Hematopoietic multipotent progenitor cell treated with erythropoietin and hydrocortisone succinate and interleukin-3 and kit ligand, for 6 days (in vitro differentiated cells): ENCODE data around the gene CAMK2B.

Source experiments
- DNase-seq: peaks from one replicate; pipeline ENCODE4 v3.0.0-alpha.2; 2015

CAMK2B gene

GRCh38 chr7:44247868-44248651 lies 77.3 kb downstream of the CAMK2B start:
- no peak for DNase-seq

GRCh38 chr7:44246396-44247113 lies 78.8 kb downstream of the CAMK2B start:
- DNase-seq, result no peak

- DNase-seq, result peak; percentile 61
Measured at GRCh38 chr7:44244282-44244681, 81.1 kb downstream of the CAMK2B start.

GRCh38 chr7:44242091-44242490 lies 83.3 kb downstream of the CAMK2B start:
- no peak for DNase-seq

- peak; percentile 93 for DNase-seq
Measured at GRCh38 chr7:44240983-44241510, 84.3 kb downstream of the CAMK2B start.

- DNase-seq, result no peak
Measured at GRCh38 chr7:44240376-44240775, 85.0 kb downstream of the CAMK2B start.

GRCh38 chr7:44239361-44239760 lies 86.0 kb downstream of the CAMK2B start:
- no peak for DNase-seq

GRCh38 chr7:44238116-44238695 lies 87.2 kb downstream of the CAMK2B start:
- DNase-seq, result no peak

GRCh38 chr7:44237696-44238095 lies 87.7 kb downstream of the CAMK2B start:
- DNase-seq, result no peak

- DNase-seq, result no peak
Measured at GRCh38 chr7:44236333-44236728, 89.1 kb downstream of the CAMK2B start.

- no peak for DNase-seq
Measured at GRCh38 chr7:44235582-44236332, 89.6 kb downstream of the CAMK2B start.

GRCh38 chr7:44235066-44235465 lies 90.3 kb downstream of the CAMK2B start:
- no peak for DNase-seq

GRCh38 chr7:44232901-44233715 lies 92.3 kb downstream of the CAMK2B start:
- no peak for DNase-seq

- DNase-seq, result no peak
Measured at GRCh38 chr7:44232396-44232795, 93.0 kb downstream of the CAMK2B start.

- no peak for DNase-seq
Measured at GRCh38 chr7:44231088-44231487, 94.3 kb downstream of the CAMK2B start.

- no peak for DNase-seq
Measured at GRCh38 chr7:44230286-44230685, 95.1 kb downstream of the CAMK2B start.

GRCh38 chr7:44229546-44230105 lies 95.8 kb downstream of the CAMK2B start:
- no peak for DNase-seq

- no peak for DNase-seq
Measured at GRCh38 chr7:44228571-44229350, 96.6 kb downstream of the CAMK2B start.

- no peak for DNase-seq
Measured at GRCh38 chr7:44227911-44228310, 97.5 kb downstream of the CAMK2B start.

- no peak for DNase-seq
Measured at GRCh38 chr7:44226396-44226753, 99.0 kb downstream of the CAMK2B start.
